Thyroid gland (tissue), 4 donors: ENCODE data around the gene CLMN. TPM values are rescaled to one million over a fixed set of nuclear protein-coding genes. Genes with fewer than 3 reads are reported as not detected.

Source experiments
- DNase-seq, 2 donors: peaks; one replicate each; pipeline ENCODE4 v3.0.0-alpha.2; 2019
- H3K27ac ChIP-seq, 3 donors: fragments of 200-600 bp; sonication (generic); 1 replicate in 2 of 3; 2 replicates in 1 of 3; pipeline ENCODE4 v1.5.1; 2016 to 2019; ENCODE audit warnings: mild to moderate bottlenecking in 1 of 3, moderate library complexity in 1 of 3
- H3K27me3 ChIP-seq: fragments of 200-600 bp; sonication (generic); one replicate; pipeline ENCODE4 v1.5.1; 2019
- H3K36me3 ChIP-seq, 2 donors: fragments of 200-600 bp; sonication (generic); one replicate each; pipeline ENCODE4 v1.5.1; 2016 to 2019
- H3K4me1 ChIP-seq, 2 donors: fragments of 200-600 bp; sonication (generic); one replicate each; pipeline ENCODE4 v1.5.1; 2017 to 2019
- H3K4me3 ChIP-seq, 3 donors: fragments of 200-600 bp; sonication (generic); replicated peaks in 1 of 3; 1 replicate in 2 of 3; 2 replicates in 1 of 3; pipeline ENCODE4 v1.5.1; 2016; ENCODE audit warnings: mild to moderate bottlenecking in 1 of 3
- H3K9me3 ChIP-seq: fragments of 200-600 bp; sonication (generic); one replicate; pipeline ENCODE4 v1.5.1; 2017
- POLR2A ChIP-seq, 2 donors: fragments of 450-650 bp; IDR thresholded peaks; one replicate each; pipeline ENCODE4 v1.6.1; 2017; ENCODE audit warnings: antibody characterized with exemption in 2 of 2, mild to moderate bottlenecking in 2 of 2, moderate library complexity in 1 of 2
- WGBS, 2 donors: methylation state at CpG; one replicate each; pipeline ENCODE4 v1.1.5; 2017; 5-methylcytosine and 5-hydroxymethylcytosine counted together
- intact Hi-C: fragments of 100-400 bp; cut with DNase I; formaldehyde crosslinking; loops from one replicate; pipeline ENCODE4 v1.15.1; 2023
- total RNA-seq, 4 donors: library from RNA; depleted of rRNA; stranded (reverse); fragments of >200 nt; gene quantifications; one replicate each; pipeline ENCODE4 v1.2.3, GENCODE V29; 2016
- TF ChIP-seq, protein P1 (sequence below), 6 experiments: fragments of 200-600 bp in 3 of 6; fragments of 450-650 bp in 3 of 6; sonication (generic) in 3 of 6; IDR thresholded peaks; one replicate each; pipeline ENCODE4 v1.5.1; 2016 to 2019; ENCODE audit warnings: antibody characterized with exemption in 6 of 6, mild to moderate bottlenecking in 2 of 6, inconsistent platforms in 1 of 6, moderate library complexity in 1 of 6

The CLMN gene
- total RNA-seq, 4 donors from 2014 or later, result 15.3 to 29.9 (median 17.8) TPM

DNA sequence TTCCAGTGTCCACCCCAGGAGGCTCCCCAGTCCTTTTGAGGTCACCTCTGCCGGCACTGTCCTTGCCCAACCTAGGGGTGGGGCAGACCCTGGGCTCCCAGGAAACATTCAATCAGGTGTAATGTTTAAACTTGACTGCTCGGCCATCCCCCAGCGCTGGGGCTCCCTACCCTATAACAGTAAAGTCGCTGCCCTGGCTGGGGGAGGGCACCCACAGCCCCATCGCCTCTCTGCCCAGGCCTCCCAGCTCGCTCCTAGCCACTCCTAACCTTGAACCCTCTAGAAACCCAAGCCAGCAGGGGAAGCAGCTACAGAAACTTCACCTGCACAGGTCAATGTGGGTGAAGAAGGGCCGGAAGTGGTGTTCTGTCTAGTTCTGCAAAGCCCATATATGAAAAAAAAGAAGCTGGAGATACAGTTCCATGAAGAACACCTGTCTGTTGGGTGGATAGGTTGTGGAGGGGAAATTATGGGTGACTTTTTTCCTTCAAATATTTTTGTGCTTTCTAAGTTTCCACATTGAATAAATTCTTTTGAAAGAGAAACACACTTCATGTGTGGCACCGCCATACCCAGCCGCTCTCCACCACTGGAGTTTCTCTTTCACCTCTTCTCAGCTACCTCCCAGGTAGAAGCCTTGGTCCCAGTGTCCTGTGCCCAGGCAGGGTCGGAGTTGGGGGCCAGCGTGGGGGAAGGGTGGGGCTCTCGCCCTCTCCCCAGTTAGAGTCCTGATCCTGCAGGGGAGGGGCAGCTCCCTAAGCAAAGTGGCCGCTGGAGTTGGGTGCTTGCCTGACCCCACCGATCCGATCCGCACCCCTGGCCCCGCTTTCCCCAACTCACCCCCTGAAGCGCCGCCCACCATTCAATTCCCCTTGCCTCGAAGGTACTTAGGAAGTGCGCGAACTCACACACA, 1.1 kb downstream of the CLMN start:
- no peaks in the 10 kb centered on the region for H3K27me3 ChIP-seq
- no peaks in the 10 kb centered on the region for H3K9me3 ChIP-seq
- 31 to 32% methylated on average over 17 to 19 of the region's 22 CpGs for WGBS, 2 donors
- DNase-seq, result peak in 1 of 2 donors; percentile 37
- intact Hi-C loops, result no loop called here
- peak overlapping the region; percentile 60 to 86 (median 64) for H3K27ac ChIP-seq
- TF ChIP-seq POLR2A (IDR thresholded peaks at IDR 0.05), result no peak
- TF ChIP-seq, protein P1, sequence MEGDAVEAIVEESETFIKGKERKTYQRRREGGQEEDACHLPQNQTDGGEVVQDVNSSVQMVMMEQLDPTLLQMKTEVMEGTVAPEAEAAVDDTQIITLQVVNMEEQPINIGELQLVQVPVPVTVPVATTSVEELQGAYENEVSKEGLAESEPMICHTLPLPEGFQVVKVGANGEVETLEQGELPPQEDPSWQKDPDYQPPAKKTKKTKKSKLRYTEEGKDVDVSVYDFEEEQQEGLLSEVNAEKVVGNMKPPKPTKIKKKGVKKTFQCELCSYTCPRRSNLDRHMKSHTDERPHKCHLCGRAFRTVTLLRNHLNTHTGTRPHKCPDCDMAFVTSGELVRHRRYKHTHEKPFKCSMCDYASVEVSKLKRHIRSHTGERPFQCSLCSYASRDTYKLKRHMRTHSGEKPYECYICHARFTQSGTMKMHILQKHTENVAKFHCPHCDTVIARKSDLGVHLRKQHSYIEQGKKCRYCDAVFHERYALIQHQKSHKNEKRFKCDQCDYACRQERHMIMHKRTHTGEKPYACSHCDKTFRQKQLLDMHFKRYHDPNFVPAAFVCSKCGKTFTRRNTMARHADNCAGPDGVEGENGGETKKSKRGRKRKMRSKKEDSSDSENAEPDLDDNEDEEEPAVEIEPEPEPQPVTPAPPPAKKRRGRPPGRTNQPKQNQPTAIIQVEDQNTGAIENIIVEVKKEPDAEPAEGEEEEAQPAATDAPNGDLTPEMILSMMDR (IDR thresholded peaks at IDR 0.05), result no peak
- peak overlapping the region; percentile 61 to 97 (median 78) for H3K4me3 ChIP-seq
- H3K4me1 ChIP-seq, result peaks cover 13 to 28% of the 10 kb centered on the region in 2 donors
- no peaks in the 10 kb centered on the region for H3K36me3 ChIP-seq

GRCh38 chr14:95317817-95318343, 1.8 kb downstream of the CLMN start:
- Histone ChIP-seq H3K4me3 (peak overlapping the region in 1 of 3 donors; percentile 3), H3K9me3 (no peaks in the 10 kb centered on the region), H3K36me3 (no peaks in the 10 kb centered on the region), H3K4me1 (peaks cover 13 to 28% of the 10 kb centered on the region in 2 donors), H3K27ac (peak overlapping the region in 2 of 3 donors; percentile 64 to 86), H3K27me3 (no peaks in the 10 kb centered on the region)
- TF ChIP-seq POLR2A (IDR thresholded peaks at IDR 0.05), result no peak
- TF ChIP-seq, protein P1 (IDR thresholded peaks at IDR 0.05), result no peak
- WGBS, 2 donors, result 84 to 94% methylated on average over 3 of the region's 3 CpGs
- intact Hi-C loops, result no loop called here
- no peak for DNase-seq

GRCh38 chr14:95316821-95317220, 2.9 kb downstream of the CLMN start:
- H3K4me3 ChIP-seq, result no peak overlapping the region
- intact Hi-C loops, result no loop called here
- H3K27me3 ChIP-seq, result no peaks in the 10 kb centered on the region
- no peaks in the 10 kb centered on the region for H3K9me3 ChIP-seq
- no peaks in the 10 kb centered on the region for H3K36me3 ChIP-seq
- no peak for DNase-seq
- 82 to 83% methylated on average over 8 of the region's 8 CpGs for WGBS, 2 donors
- H3K4me1 ChIP-seq, result peaks cover 13 to 28% of the 10 kb centered on the region in 2 donors
- no peak for TF ChIP-seq POLR2A (IDR thresholded peaks at IDR 0.05)
- TF ChIP-seq, protein P1 (IDR thresholded peaks at IDR 0.05), result no peak
- peak overlapping the region in 1 of 3 donors; percentile 25 for H3K27ac ChIP-seq

GRCh38 chr14:95315579-95315978, 4.1 kb downstream of the CLMN start:
- H3K27me3 ChIP-seq, result no peaks in the 10 kb centered on the region
- H3K27ac ChIP-seq, result peak overlapping the region in 1 of 3 donors; percentile 24
- TF ChIP-seq POLR2A (IDR thresholded peaks at IDR 0.05), result no peak
- TF ChIP-seq, protein P1 (IDR thresholded peaks at IDR 0.05), result no peak
- H3K4me3 ChIP-seq, result no peak overlapping the region
- H3K36me3 ChIP-seq, result no peaks in the 10 kb centered on the region
- DNase-seq, result peak in 1 of 2 donors; percentile 20
- no peaks in the 10 kb centered on the region for H3K9me3 ChIP-seq
- 84 to 90% methylated on average over 7 of the region's 7 CpGs for WGBS, 2 donors
- intact Hi-C loops, result no loop called here
- peaks cover 13 to 21% of the 10 kb centered on the region in 2 donors for H3K4me1 ChIP-seq

DNA sequence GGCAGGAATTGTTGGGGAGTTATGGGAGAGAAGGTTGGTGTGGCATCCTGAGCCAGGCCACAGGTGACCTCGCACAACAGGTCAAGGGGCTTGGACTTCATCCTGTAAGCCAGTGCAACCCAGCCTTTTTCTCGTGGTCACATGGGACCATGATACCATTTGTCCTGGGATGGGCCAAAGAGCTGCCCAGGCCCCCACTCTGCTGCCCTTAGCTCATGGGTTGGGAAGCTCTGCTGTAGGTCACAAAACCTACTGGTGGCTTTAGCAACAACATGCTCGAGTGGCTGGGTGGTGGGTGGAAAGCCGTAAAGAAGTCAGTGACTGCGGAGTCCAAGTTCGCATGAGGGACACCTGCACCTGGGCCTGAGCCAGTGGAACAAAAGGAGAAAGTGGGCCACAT, 4.6 kb downstream of the CLMN start:
- no peak for TF ChIP-seq POLR2A (IDR thresholded peaks at IDR 0.05)
- TF ChIP-seq, protein P1 (IDR thresholded peaks at IDR 0.05), result no peak
- intact Hi-C loops, result no loop called here
- no peaks in the 10 kb centered on the region for H3K27me3 ChIP-seq
- peaks cover 12 to 17% of the 10 kb centered on the region in 2 donors for H3K4me1 ChIP-seq
- no peak overlapping the region for H3K4me3 ChIP-seq
- DNase-seq, result no peak
- WGBS, 2 donors, result 75 to 76% methylated on average over 6 of the region's 6 CpGs
- peak overlapping the region in 2 of 3 donors; percentile 13 to 24 for H3K27ac ChIP-seq
- no peaks in the 10 kb centered on the region for H3K9me3 ChIP-seq
- H3K36me3 ChIP-seq, result no peaks in the 10 kb centered on the region
